HEK293T (cell line): ENCODE data around the gene LTB4R.

ENCODE experiments used
- CTCF ChIA-PET: fragments of 350-600 bp; formaldehyde crosslinking; extraction: SDS; loops from one replicate; lab custom pipeline; 2021; ENCODE audit warnings: antibody characterized with exemption, inconsistent platforms; lab: Yijun Ruan, JAX
- POLR2A ChIA-PET: fragments of 350-600 bp; formaldehyde crosslinking; extraction: SDS; loops from one replicate; lab custom pipeline; 2020; ENCODE audit warnings: antibody characterized with exemption, inconsistent platforms; lab: Yijun Ruan, JAX
- DNase-seq: peaks from one replicate; pipeline ENCODE4 v3.0.0; 2012; ENCODE audit warnings: mixed read lengths; ENCODE audit errors: extremely low spot score
- ARNT ChIP-seq: fragments of 450-650 bp; IDR thresholded peaks from 2 replicates; pipeline ENCODE4 v1.6.1; 2017; ENCODE audit warnings: mild to moderate bottlenecking
- BHLHE40 ChIP-seq: fragments of 450-650 bp; IDR thresholded peaks from 2 replicates; pipeline ENCODE4 v1.6.1; 2016; ENCODE audit warnings: mild to moderate bottlenecking, moderate library complexity, borderline replicate concordance
- CTBP1 ChIP-seq: fragments of 450-650 bp; IDR thresholded peaks from 2 replicates; pipeline ENCODE4 v1.6.1; 2016; ENCODE audit warnings: borderline replicate concordance
- ELF4 ChIP-seq: fragments of 450-650 bp; IDR thresholded peaks from 2 replicates; pipeline ENCODE4 v1.6.1; 2017; ENCODE audit warnings: antibody characterized with exemption
- FOXA1 ChIP-seq: fragments of 450-650 bp; IDR thresholded peaks from 2 replicates; pipeline ENCODE4 v1.6.1; 2016; ENCODE audit warnings: mild to moderate bottlenecking
- FOXK2 ChIP-seq: fragments of 450-650 bp; IDR thresholded peaks from 2 replicates; pipeline ENCODE4 v1.6.1; 2016; ENCODE audit warnings: mild to moderate bottlenecking
- FOXM1 ChIP-seq: fragments of 450-650 bp; IDR thresholded peaks from 2 replicates; pipeline ENCODE4 v1.6.1; 2017; ENCODE audit warnings: mild to moderate bottlenecking, borderline replicate concordance
- HDGF ChIP-seq: fragments of 450-650 bp; IDR thresholded peaks from 2 replicates; pipeline ENCODE4 v1.6.1; 2017; ENCODE audit warnings: antibody characterized with exemption, borderline replicate concordance
- L3MBTL2 ChIP-seq: fragments of 450-650 bp; conservative IDR thresholded peaks from 2 replicates; pipeline ENCODE4 v1.6.1; 2016; ENCODE audit warnings: mild to moderate bottlenecking
- LEF1 ChIP-seq: fragments of 450-650 bp; IDR thresholded peaks from 2 replicates; pipeline ENCODE4 v1.6.1; 2017; ENCODE audit warnings: mild to moderate bottlenecking, borderline replicate concordance
- NFRKB ChIP-seq: fragments of 450-650 bp; IDR thresholded peaks from 2 replicates; pipeline ENCODE4 v1.6.1; 2016; ENCODE audit warnings: mild to moderate bottlenecking, moderate library complexity
- SP1 ChIP-seq: fragments of 450-650 bp; IDR thresholded peaks from 2 replicates; pipeline ENCODE4 v1.6.1; 2017
- SUZ12 ChIP-seq: fragments of 450-650 bp; IDR thresholded peaks from 2 replicates; pipeline ENCODE4 v1.6.1; 2016; ENCODE audit warnings: mild to moderate bottlenecking
- TARDBP ChIP-seq: fragments of 450-650 bp; IDR thresholded peaks from 2 replicates; pipeline ENCODE4 v1.6.1; 2016
- ZNF384 ChIP-seq: fragments of 450-650 bp; IDR thresholded peaks from 2 replicates; pipeline ENCODE4 v1.6.1; 2016
- TF ChIP-seq, protein P1 (sequence below): fragments of 450-650 bp; IDR thresholded peaks from 2 replicates; pipeline ENCODE4 v1.6.1; 2016

Gene LTB4R

GRCh38 chr14:24281636-24282035, 29.7 kb upstream of the LTB4R start:
- POLR2A ChIA-PET = interaction anchor here (1.6 to 5.3 kb wide), 2 partner anchors 10 to 39 kb away, joined by 6 to 39 read pairs; partner anchors contain the start of genes RABGGTA and TINF2
- CTCF ChIA-PET = interaction anchor here (1.2 kb wide), 1 partner anchor 10 kb away, joined by 5 read pairs; the partner anchor contains the start of gene RABGGTA

GRCh38 chr14:24282736-24283135, 28.6 kb upstream of the LTB4R start:
- no peak for DNase-seq
- TF ChIP-seq NFRKB (no peak), L3MBTL2 (no peak), ARNT (no peak), SUZ12 (no peak), ZNF384 (no peak)
- CTCF ChIA-PET = interaction anchor here (0.6 kb wide), 1 partner anchor 40 kb away, joined by 3 read pairs; no protein-coding TSS in a partner anchor
- POLR2A ChIA-PET = interaction anchor here (1.2 to 5.3 kb wide), 3 partner anchors 11 to 40 kb away, joined by 3 to 39 read pairs (median 6); partner anchors contain the start of genes DHRS1, NOP9, RABGGTA and TINF2

More at GRCh38 chr14:24281636-24282035, 29.7 kb upstream of the LTB4R start:
- TF ChIP-seq FOXK2 (no peak), L3MBTL2 (no peak), FOXM1 (no peak), TARDBP (no peak), ARNT (no peak), ZNF384 (no peak), ELF4 (no peak), SP1 (no peak), SUZ12 (no peak), BHLHE40 (no peak), HDGF (no peak), CTBP1 (no peak)
- TF ChIP-seq, protein P1, sequence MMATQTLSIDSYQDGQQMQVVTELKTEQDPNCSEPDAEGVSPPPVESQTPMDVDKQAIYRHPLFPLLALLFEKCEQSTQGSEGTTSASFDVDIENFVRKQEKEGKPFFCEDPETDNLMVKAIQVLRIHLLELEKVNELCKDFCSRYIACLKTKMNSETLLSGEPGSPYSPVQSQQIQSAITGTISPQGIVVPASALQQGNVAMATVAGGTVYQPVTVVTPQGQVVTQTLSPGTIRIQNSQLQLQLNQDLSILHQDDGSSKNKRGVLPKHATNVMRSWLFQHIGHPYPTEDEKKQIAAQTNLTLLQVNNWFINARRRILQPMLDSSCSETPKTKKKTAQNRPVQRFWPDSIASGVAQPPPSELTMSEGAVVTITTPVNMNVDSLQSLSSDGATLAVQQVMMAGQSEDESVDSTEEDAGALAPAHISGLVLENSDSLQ = no peak
- no peak for DNase-seq

DNA sequence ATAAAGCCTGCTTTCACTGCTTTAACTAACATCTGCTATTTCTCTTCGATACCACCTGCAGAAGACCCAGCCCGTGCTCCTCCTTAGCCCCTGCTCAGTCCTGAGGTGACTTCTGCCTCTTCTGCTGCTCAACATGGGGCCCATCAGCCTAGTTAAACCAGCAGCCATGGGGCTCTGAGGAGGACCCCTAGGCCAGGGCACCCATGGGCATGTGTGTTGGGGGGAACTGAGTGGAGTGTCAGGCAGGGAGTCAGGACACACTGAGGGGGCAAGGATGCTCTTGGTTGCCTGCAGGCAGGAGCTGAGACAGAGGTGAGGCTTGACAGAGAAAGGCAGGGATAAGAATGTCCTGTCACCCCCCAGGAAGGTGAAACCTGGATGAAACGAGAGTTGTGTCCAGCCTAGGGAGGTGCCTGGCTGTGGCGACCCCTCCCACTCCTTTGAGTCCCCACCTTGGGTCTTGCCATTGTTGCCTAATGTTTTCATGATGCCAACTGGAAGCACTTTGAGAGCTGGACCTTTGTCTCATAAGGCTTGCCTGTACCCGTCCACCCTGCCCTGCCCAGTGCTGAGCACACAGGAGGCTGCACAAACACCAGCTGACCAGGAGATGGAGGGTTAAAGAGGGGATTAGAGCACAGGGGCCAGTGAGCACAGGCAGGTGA, 27.4 kb upstream of the LTB4R start:
- ChIA-PET POLR2A (interaction anchor here (0.8 to 5.3 kb wide), 2 partner anchors 12 to 42 kb away, joined by 3 to 39 read pairs; partner anchors contain the start of genes RABGGTA and TINF2), CTCF (interaction anchor here (1.1 kb wide), 1 partner anchor 148 kb away, joined by 3 read pairs; no protein-coding TSS in a partner anchor)
- TF ChIP-seq LEF1 (no peak), FOXK2 (no peak), HDGF (no peak), FOXM1 (no peak), CTBP1 (no peak), NFRKB (no peak), ELF4 (no peak), TARDBP (no peak), L3MBTL2 (no peak), ZNF384 (no peak), ARNT (no peak), FOXA1 (no peak), BHLHE40 (no peak), SP1 (no peak), SUZ12 (no peak)
- TF ChIP-seq, protein P1 = no peak
- no peak for DNase-seq

GRCh38 chr14:24284501-24285035, 26.7 kb upstream of the LTB4R start:
- POLR2A ChIA-PET = interaction anchor here (1.0 to 5.3 kb wide), 2 partner anchors 13 kb away, joined by 6 to 39 read pairs; partner anchors contain the start of gene RABGGTA
- CTCF ChIA-PET = interaction anchor here (1.1 to 1.8 kb wide), 2 partner anchors 13 to 147 kb away, joined by 3 to 4 read pairs; no protein-coding TSS in a partner anchor
- no peak for DNase-seq
- no peak for TF ChIP-seq ARNT
- no peak for TF ChIP-seq FOXA1
- no peak for TF ChIP-seq SUZ12
- TF ChIP-seq ELF4 = no peak
- no peak for TF ChIP-seq L3MBTL2
- no peak for TF ChIP-seq CTBP1
- TF ChIP-seq ZNF384 = no peak
- TF ChIP-seq HDGF = no peak
- TF ChIP-seq, protein P1 = no peak
- TF ChIP-seq BHLHE40 = no peak
- no peak for TF ChIP-seq LEF1
- no peak for TF ChIP-seq TARDBP
- no peak for TF ChIP-seq SP1
- TF ChIP-seq NFRKB = no peak
- TF ChIP-seq FOXM1 = no peak
- no peak for TF ChIP-seq FOXK2

DNA sequence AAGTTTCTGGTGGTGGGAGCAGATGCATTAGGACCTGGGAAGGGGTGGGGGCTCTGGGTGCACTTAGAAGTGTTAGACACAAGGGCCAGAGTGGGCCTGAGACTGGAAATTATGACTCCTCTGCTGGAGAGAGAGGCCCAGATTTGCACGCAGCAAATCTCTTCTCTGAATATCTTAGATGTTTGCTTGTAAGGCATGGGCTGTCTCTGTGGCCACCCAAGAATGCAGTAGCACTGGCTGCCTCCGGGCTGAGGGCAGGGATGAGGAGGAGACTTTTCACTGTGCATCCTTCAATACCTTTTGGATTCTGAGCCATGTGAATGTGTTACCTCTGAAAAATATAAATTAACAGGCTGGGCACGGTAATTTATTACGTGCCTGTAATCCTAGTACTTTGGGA, 26.0 kb upstream of the LTB4R start:
- ChIA-PET POLR2A (interaction anchor here (1.0 kb wide), 1 partner anchor 14 kb away, joined by 6 read pairs; the partner anchor contains the start of gene RABGGTA), CTCF (interaction anchor here (0.6 to 1.8 kb wide), 2 partner anchors 12 to 124 kb away, joined by 3 to 4 read pairs; partner anchors contain the start of gene IRF9)
- DNase-seq = no peak
- TF ChIP-seq LEF1 (no peak), FOXA1 (no peak), SUZ12 (no peak), CTBP1 (no peak), L3MBTL2 (no peak), ZNF384 (no peak), SP1 (no peak), NFRKB (no peak), ELF4 (no peak), FOXM1 (no peak), ARNT (no peak), TARDBP (no peak), BHLHE40 (no peak), HDGF (no peak)
- TF ChIP-seq, protein P1 = no peak
